Stimulated activated naive B cell treated with anti-CD40 and anti-IgM and Interleukin-4, amounts not matched to agents 10 μg/mL and 1 μg/mL and 100 μg/mL, for 72 hours (primary cell): ENCODE results near the gene LTBP2.

Experiments
- ATAC-seq, 2 donors: fragments of 150-1000 bp; cut with Tn5 transposase; replicated peaks; 2 replicates each; pipeline ENCODE4 v1.10.0; 2021; ENCODE audit warnings: moderate library complexity in 1 of 2
- DNase-seq: peaks from one replicate; pipeline ENCODE4 v3.0.0; 2021
- H3K27ac Mint-ChIP-seq: one replicate; pipeline ENCODE4 v1.8.0; 2022; ENCODE audit warnings: mild to moderate bottlenecking, mixed read lengths
- H3K27me3 Mint-ChIP-seq, 2 donors: one replicate each; pipeline ENCODE4 v1.8.0; 2022; ENCODE audit warnings: mixed read lengths in 2 of 2
- H3K36me3 Mint-ChIP-seq, 2 donors: one replicate each; pipeline ENCODE4 v1.8.0; 2022; ENCODE audit warnings: mixed read lengths in 2 of 2, mild to moderate bottlenecking in 1 of 2
- H3K4me1 Mint-ChIP-seq, 2 donors: one replicate each; pipeline ENCODE4 v1.8.0; 2022; ENCODE audit warnings: mixed read lengths in 2 of 2, mild to moderate bottlenecking in 1 of 2
- H3K4me3 Mint-ChIP-seq, 2 donors: one replicate each; pipeline ENCODE4 v1.8.0; 2022; ENCODE audit warnings: mild to moderate bottlenecking in 2 of 2, mixed read lengths in 2 of 2, moderate library complexity in 1 of 2
- H3K9me3 Mint-ChIP-seq, 2 donors: one replicate each; pipeline ENCODE4 v1.8.0; 2022; ENCODE audit warnings: mixed read lengths in 2 of 2, mild to moderate bottlenecking in 1 of 2

LTBP2 gene

GRCh38 chr14:74571901-74572725 is 39.9 kb downstream of the LTBP2 start:
- Mint-ChIP-seq H3K4me3 (no peak overlapping the region), H3K4me1 (peaks cover 10 to 21% of the 10 kb centered on the region in 2 donors), H3K9me3 (no peaks in the 10 kb centered on the region), H3K27me3 (peaks cover 23 to 26% of the 10 kb centered on the region in 2 donors), H3K36me3 (no peaks in the 10 kb centered on the region), H3K27ac (no peak overlapping the region)
- ATAC-seq, result peak; percentile 35 to 48
- no peak for DNase-seq

DNA sequence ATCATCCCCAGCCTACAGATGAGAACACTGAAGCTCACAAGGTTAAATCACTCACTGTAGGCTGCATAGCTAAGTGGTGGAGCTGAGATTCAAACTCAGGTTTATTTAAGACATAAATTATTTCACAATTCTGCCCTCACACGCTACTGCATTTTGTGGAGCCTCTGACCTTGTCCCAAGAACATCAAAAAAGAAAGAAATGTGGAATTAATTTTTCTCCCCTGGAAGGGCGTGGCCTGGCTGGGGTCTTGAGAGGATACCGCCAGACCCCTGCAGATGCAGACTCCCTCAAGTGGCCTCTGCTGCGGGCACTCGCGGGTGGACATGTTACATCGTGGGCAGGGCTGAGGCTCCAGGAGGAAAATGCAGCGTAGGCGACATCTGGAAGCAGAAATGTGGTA is 40.6 kb downstream of the LTBP2 start:
- peaks cover 23 to 26% of the 10 kb centered on the region in 2 donors for H3K27me3 Mint-ChIP-seq
- no peak overlapping the region for H3K4me3 Mint-ChIP-seq
- DNase-seq (no peak), ATAC-seq (no peak)
- no peaks in the 10 kb centered on the region for H3K36me3 Mint-ChIP-seq
- no peak overlapping the region for H3K27ac Mint-ChIP-seq
- H3K4me1 Mint-ChIP-seq, result peaks cover 10 to 21% of the 10 kb centered on the region in 2 donors
- no peaks in the 10 kb centered on the region for H3K9me3 Mint-ChIP-seq

DNA sequence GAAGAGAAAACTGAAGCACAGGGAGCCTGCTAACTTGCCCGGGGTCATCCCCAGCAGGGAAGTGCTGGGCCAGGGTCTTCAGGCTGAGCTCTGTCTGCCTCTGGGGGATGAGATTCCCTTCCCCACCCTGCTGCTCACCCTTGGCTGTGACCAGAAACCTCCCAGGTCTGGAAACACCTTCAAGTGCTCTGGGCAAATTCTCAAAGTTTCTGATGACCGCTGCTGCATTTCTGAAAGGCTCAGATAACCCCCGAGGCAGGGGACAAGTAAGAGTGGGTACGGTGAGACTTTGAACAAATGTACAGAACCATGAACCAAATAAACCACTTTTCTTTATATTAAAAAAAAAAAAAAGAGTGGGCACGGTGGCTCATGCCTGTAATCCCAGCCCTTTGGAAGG is 41.3 kb downstream of the LTBP2 start:
- no peak for ATAC-seq
- Mint-ChIP-seq H3K27me3 (peaks cover 23 to 26% of the 10 kb centered on the region in 2 donors), H3K36me3 (no peaks in the 10 kb centered on the region), H3K4me3 (no peak overlapping the region), H3K4me1 (peaks cover 10 to 21% of the 10 kb centered on the region in 2 donors), H3K27ac (no peak overlapping the region), H3K9me3 (no peaks in the 10 kb centered on the region)
- no peak for DNase-seq

- ATAC-seq, result no peak
- Mint-ChIP-seq H3K4me1 (peaks cover 10 to 21% of the 10 kb centered on the region in 2 donors), H3K9me3 (no peaks in the 10 kb centered on the region), H3K36me3 (no peaks in the 10 kb centered on the region), H3K27me3 (peaks cover 23 to 26% of the 10 kb centered on the region in 2 donors), H3K4me3 (no peak overlapping the region), H3K27ac (peak overlapping the region; percentile 44)
- no peak for DNase-seq
Observed at GRCh38 chr14:74569806-74570591, 42.0 kb downstream of the LTBP2 start.

DNA sequence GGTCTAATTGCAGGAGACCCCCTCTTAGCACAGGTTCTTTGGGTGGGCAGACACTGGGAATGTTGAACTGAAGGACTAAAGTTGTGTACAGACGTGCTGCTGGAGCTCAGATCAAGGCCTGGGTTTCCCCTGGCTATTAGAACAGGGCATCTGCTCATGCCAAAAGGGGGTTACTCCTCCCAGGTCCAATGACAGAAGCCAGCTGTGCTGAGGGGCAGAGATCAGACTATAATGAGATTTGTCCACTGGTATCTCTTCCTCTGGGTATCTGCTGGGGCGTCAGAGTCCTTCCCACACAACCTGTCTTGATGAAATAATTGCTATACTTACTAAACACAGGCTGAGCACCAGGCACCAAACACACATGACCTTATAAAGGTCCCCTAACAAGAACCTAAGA is 42.6 kb downstream of the LTBP2 start:
- Mint-ChIP-seq H3K4me1 (peaks cover 7 to 15% of the 10 kb centered on the region in 2 donors), H3K4me3 (no peak overlapping the region), H3K36me3 (no peaks in the 10 kb centered on the region), H3K27ac (no peak overlapping the region), H3K9me3 (no peaks in the 10 kb centered on the region), H3K27me3 (peaks cover 23 to 25% of the 10 kb centered on the region in 2 donors)
- ATAC-seq (no peak), DNase-seq (no peak)

DNA sequence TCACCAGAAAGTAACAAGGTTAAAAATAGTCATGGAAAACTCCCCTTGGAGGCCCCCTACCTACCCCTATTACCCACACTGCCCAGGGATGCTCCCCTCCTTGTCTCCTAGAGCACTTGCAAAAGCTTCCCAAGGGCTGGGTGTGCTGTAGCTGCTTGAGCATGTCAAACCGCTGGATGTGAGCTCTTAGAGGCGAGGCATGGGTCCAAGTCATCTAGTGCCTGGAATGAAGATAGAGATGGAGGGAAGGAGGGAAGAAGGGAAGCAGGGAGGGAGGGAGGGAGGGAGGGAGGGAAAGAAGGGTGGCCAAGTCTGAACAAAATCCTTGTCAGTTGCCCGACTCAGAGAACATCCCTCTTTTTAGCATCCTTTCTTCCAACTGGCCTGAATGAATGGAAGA is 43.1 kb downstream of the LTBP2 start:
- Mint-ChIP-seq H3K4me3 (no peak overlapping the region), H3K27me3 (peaks cover 20 to 23% of the 10 kb centered on the region in 2 donors), H3K27ac (no peak overlapping the region), H3K36me3 (no peaks in the 10 kb centered on the region), H3K9me3 (no peaks in the 10 kb centered on the region), H3K4me1 (peaks cover 4 to 12% of the 10 kb centered on the region in 2 donors)
- ATAC-seq (no peak), DNase-seq (no peak)

DNA sequence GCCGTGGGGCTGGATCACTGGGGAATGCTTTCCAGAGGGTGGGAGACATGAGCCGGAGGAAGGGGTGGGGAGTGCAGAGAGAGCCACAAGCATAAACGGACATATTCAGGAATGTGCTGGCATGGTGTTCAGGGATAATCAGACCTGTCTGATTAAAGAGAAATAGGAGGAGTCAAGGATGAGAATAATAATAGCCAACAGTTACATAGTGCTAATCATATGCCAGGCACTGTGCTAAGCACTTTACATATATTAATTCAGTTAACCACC is 43.7 kb downstream of the LTBP2 start:
- H3K36me3 Mint-ChIP-seq, result no peaks in the 10 kb centered on the region
- H3K27ac Mint-ChIP-seq, result no peak overlapping the region
- H3K4me1 Mint-ChIP-seq, result peaks cover 4 to 12% of the 10 kb centered on the region in 2 donors
- peaks cover 14 to 19% of the 10 kb centered on the region in 2 donors for H3K27me3 Mint-ChIP-seq
- H3K9me3 Mint-ChIP-seq, result no peaks in the 10 kb centered on the region
- H3K4me3 Mint-ChIP-seq, result no peak overlapping the region
- no peak for DNase-seq
- ATAC-seq, result no peak

- DNase-seq (no peak), ATAC-seq (no peak)
- no peaks in the 10 kb centered on the region for H3K9me3 Mint-ChIP-seq
- no peak overlapping the region for H3K27ac Mint-ChIP-seq
- H3K4me1 Mint-ChIP-seq, result peaks cover 4 to 11% of the 10 kb centered on the region in 2 donors
- H3K27me3 Mint-ChIP-seq, result peaks cover 9 to 16% of the 10 kb centered on the region in 2 donors
- no peak overlapping the region for H3K4me3 Mint-ChIP-seq
- H3K36me3 Mint-ChIP-seq, result no peaks in the 10 kb centered on the region
Observed at GRCh38 chr14:74567646-74568379, 44.2 kb downstream of the LTBP2 start.

DNA sequence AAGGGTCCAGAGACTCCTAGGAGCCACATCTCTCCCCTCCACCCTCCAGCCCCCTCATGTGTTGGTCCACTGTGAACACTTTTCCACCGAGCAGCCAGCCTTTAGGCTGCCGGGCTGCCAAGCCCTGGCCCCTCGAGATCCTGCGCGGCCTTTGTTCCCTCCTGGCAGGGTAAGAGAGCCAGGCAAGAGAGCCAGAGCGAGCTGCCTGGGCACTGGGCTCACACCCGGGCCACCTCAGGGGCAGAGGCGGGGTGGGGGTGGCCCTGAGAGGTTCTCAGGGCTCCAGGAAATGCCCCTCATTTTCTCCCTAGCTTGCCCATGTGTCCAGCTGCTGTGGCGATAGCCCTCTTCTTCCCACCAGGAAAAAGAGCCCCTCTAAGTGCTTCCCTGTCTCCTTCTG is 44.8 kb downstream of the LTBP2 start:
- Mint-ChIP-seq H3K9me3 (no peaks in the 10 kb centered on the region), H3K4me1 (peaks cover 4 to 5% of the 10 kb centered on the region in 2 donors), H3K27me3 (peaks cover 4 to 10% of the 10 kb centered on the region in 2 donors), H3K27ac (no peak overlapping the region), H3K4me3 (no peak overlapping the region), H3K36me3 (no peaks in the 10 kb centered on the region)
- no peak for DNase-seq
- ATAC-seq, result no peak

- Mint-ChIP-seq H3K36me3 (no peaks in the 10 kb centered on the region), H3K27ac (no peak overlapping the region), H3K4me3 (no peak overlapping the region), H3K27me3 (peaks cover 0 to 3% of the 10 kb centered on the region in 2 donors), H3K4me1 (no peaks in the 10 kb centered on the region), H3K9me3 (no peaks in the 10 kb centered on the region)
- ATAC-seq (no peak), DNase-seq (no peak)
Observed at GRCh38 chr14:74566174-74567141, 45.6 kb downstream of the LTBP2 start.

GRCh38 chr14:74563586-74564159 is 48.4 kb downstream of the LTBP2 start:
- H3K36me3 Mint-ChIP-seq, result no peaks in the 10 kb centered on the region
- ATAC-seq (no peak), DNase-seq (no peak)
- H3K9me3 Mint-ChIP-seq, result no peaks in the 10 kb centered on the region
- no peak overlapping the region for H3K4me3 Mint-ChIP-seq
- no peaks in the 10 kb centered on the region for H3K4me1 Mint-ChIP-seq
- no peak overlapping the region for H3K27ac Mint-ChIP-seq
- H3K27me3 Mint-ChIP-seq, result no peaks in the 10 kb centered on the region

- no peak for ATAC-seq
- H3K9me3 Mint-ChIP-seq, result no peaks in the 10 kb centered on the region
- H3K27ac Mint-ChIP-seq, result no peak overlapping the region
- DNase-seq, result no peak
- H3K36me3 Mint-ChIP-seq, result no peaks in the 10 kb centered on the region
- H3K4me1 Mint-ChIP-seq, result no peaks in the 10 kb centered on the region
- no peak overlapping the region for H3K4me3 Mint-ChIP-seq
- no peaks in the 10 kb centered on the region for H3K27me3 Mint-ChIP-seq
Observed at GRCh38 chr14:74563233-74563585, 48.8 kb downstream of the LTBP2 start.

DNA sequence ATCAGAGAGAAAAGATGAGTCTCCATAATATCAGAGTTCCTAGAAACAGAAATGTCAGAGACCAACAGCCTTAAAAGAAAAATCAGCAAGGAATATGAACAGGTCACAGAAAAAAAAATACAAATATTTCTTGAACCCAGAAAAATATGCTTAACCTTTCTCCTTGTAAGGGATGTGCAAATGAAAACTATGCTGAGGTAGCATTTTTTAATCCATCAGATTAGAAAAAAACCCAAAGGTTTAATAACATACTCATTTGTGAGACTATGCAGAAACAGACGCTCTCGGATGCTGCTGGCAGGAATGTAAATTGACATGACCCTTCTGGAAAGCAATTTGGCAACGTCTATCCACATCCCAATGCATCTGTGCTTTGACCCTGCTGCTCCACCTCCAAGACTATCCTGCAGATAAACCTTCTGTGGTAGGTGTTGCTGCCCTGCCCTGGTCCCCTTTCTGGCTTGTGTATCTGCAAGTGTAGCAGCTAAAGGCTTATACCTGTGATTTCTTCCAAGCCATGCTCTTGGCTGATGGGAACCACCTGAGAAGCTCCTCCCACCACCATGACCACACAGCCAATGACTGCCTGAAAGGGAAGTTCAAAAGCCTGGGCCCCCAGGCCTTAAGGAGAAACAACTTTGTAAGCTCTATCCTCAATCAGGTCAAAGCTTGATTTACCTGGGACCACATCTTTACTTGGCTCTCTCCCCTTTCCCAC is 49.4 kb downstream of the LTBP2 start:
- Mint-ChIP-seq H3K27ac (no peak overlapping the region), H3K4me3 (no peak overlapping the region), H3K9me3 (no peaks in the 10 kb centered on the region), H3K27me3 (no peaks in the 10 kb centered on the region), H3K36me3 (no peaks in the 10 kb centered on the region), H3K4me1 (no peaks in the 10 kb centered on the region)
- no peak for DNase-seq
- ATAC-seq, result no peak
